Vagina (tissue), 2 donors: ENCODE data around the gene RALGAPB.
"Not testable (repeated sequence)": the region's sequence is repeated elsewhere in the genome, so short reads cannot be mapped to it uniquely, and the experiment has no call there.

Experiments used
- CTCF ChIP-seq, 3 experiments: fragments of 450-650 bp in 2 of 3; fragments of 200-600 bp in 1 of 3; sonication (generic) in 1 of 3; IDR thresholded peaks; one replicate each; pipeline ENCODE4 v1.5.1; 2017 to 2019; ENCODE audit warnings: antibody characterized with exemption in 3 of 3, mild to moderate bottlenecking in 2 of 3, moderate library complexity in 2 of 3
- POLR2A ChIP-seq, 2 donors: fragments of 450-650 bp; IDR thresholded peaks; one replicate each; pipeline ENCODE4 v1.6.1; 2017; ENCODE audit warnings: antibody characterized with exemption in 2 of 2, mild to moderate bottlenecking in 2 of 2, moderate library complexity in 2 of 2

- not testable (repeated sequence) for TF ChIP-seq CTCF, POLR2A (IDR thresholded peaks at IDR 0.05)
Observed at GRCh38 chr20:38441110-38441509, 31.5 kb upstream of the RALGAPB start.
